ENCODE results near the gene BTNL2.
"Not testable (repeated sequence)": the region's sequence is repeated elsewhere in the genome, so short reads cannot be mapped to it uniquely, and the experiment has no call there.

Gene BTNL2

DNA sequence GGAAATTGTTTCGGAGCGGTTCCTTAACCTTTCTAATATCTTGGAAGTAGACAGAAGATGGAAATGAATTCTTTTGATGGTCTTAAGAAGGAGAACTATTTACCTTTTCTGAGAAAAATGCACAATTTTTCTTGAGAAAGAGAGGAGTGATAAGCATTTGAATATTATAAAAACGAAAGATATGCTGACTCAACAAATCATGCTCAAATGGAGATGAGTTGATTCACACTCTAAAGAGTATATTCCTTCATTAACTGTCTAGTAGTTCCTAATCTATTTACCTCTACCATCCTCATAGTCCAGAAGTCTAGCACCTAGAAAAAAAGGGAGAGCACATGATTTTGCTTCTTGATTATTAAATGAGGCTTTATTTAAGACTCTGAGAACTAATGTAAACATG, 39.3 kb downstream of the BTNL2 start:
- DNase-seq, result no peak

- DNase-seq, result not testable (repeated sequence)
Measured at GRCh38 chr6:32359225-32359624, 47.8 kb downstream of the BTNL2 start.

DNA sequence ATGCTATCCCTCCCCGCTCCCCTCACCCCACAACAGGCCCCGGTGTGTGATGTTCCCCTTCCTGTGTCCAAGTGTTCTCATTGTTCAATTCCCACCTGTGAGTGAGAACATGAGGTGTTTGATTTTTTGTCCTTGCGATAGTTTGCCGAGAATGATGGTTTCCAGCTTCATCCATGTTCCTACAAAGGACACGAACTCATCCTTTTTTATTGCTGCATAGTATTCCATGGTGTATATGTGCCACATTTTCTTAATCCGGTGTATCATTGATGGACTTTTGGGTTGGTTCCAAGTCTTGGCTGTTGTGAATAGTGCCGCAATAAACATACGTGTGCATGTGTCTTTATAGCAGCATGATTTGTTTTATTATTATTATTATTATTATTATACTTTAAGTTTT, 48.4 kb downstream of the BTNL2 start:
- DNase-seq, result not testable (repeated sequence)

GRCh38 chr6:32355018-32355417, 52.0 kb downstream of the BTNL2 start:
- no peak for DNase-seq

DNA sequence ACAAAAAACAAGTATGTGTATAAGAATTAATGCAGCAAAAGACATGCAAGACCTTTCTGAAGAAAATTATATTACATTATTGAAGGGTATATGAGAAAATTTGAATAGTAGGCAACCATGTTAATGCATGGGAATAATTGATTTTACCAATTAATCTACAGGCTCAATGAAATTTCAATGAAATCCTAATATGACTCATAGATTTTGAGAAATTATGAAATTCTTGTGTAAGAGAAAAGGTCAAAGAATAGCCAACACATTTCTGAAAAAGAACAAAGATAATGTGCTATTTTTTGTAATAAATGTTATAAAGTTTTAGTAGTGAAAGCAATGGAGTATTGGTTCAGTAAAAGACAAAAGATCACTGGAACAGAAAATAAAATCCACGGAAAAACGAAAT, 53.6 kb downstream of the BTNL2 start:
- no peak for DNase-seq
